GM19193 (cell line): ENCODE results near the gene UNC13C.

ENCODE experiments used
- POLR2A ChIP-seq: IDR thresholded peaks from 4 replicates; pipeline ENCODE4 v1.6.1; 2011; ENCODE audit not compliant: insufficient read depth, insufficient read length; ENCODE audit errors: extremely low read depth

The UNC13C gene

GRCh38 chr15:54066403-54066802, 88.2 kb downstream of the UNC13C start:
- no peak for TF ChIP-seq POLR2A

- TF ChIP-seq POLR2A = no peak
Observed at GRCh38 chr15:54082836-54083492, 104.7 kb downstream of the UNC13C start.

- TF ChIP-seq POLR2A = no peak
Observed at GRCh38 chr15:54083501-54083900, 105.3 kb downstream of the UNC13C start.

GRCh38 chr15:54083991-54084390, 105.8 kb downstream of the UNC13C start:
- TF ChIP-seq POLR2A = no peak

- TF ChIP-seq POLR2A = no peak
Observed at GRCh38 chr15:54088837-54089236, 110.6 kb downstream of the UNC13C start.

- no peak for TF ChIP-seq POLR2A
Observed at GRCh38 chr15:54089776-54090175, 111.5 kb downstream of the UNC13C start.

- no peak for TF ChIP-seq POLR2A
Observed at GRCh38 chr15:54091651-54092050, 113.4 kb downstream of the UNC13C start.

GRCh38 chr15:54094661-54095060, 116.4 kb downstream of the UNC13C start:
- no peak for TF ChIP-seq POLR2A

- TF ChIP-seq POLR2A = no peak
Observed at GRCh38 chr15:54097019-54097418, 118.8 kb downstream of the UNC13C start.

GRCh38 chr15:54099010-54099409, 120.8 kb downstream of the UNC13C start:
- no peak for TF ChIP-seq POLR2A

- TF ChIP-seq POLR2A = no peak
Observed at GRCh38 chr15:54101664-54102270, 123.5 kb downstream of the UNC13C start.

GRCh38 chr15:54102704-54103103, 124.5 kb downstream of the UNC13C start:
- no peak for TF ChIP-seq POLR2A

- no peak for TF ChIP-seq POLR2A
Observed at GRCh38 chr15:54109014-54109413, 130.8 kb downstream of the UNC13C start.

GRCh38 chr15:54119051-54119450, 140.8 kb downstream of the UNC13C start:
- TF ChIP-seq POLR2A = no peak

- no peak for TF ChIP-seq POLR2A
Observed at GRCh38 chr15:54120949-54121463, 142.8 kb downstream of the UNC13C start.

GRCh38 chr15:54127574-54127973, 149.3 kb downstream of the UNC13C start:
- TF ChIP-seq POLR2A = no peak
